Astrocyte (in vitro differentiated cells and primary cell): ENCODE data around the gene DAZAP1. TPM values are rescaled to one million over a fixed set of nuclear protein-coding genes. Genes with fewer than 3 reads are reported as not detected.

Source experiments
- DNase-seq: peaks from one replicate; pipeline ENCODE4 v3.0.0-alpha.2; 2010; ENCODE audit warnings: low read depth
- FAIRE-seq: peaks from 2 replicates; lab custom pipeline; 2011; peaks lifted over from hg19 to GRCh38; lab: Jason Lieb, UNC
- H2AFZ ChIP-seq: 2 replicates; pipeline ENCODE4 v1.6.0; 2012; ENCODE audit warnings: low read depth, low read length, inconsistent platforms
- H3K27ac ChIP-seq: 2 replicates; pipeline ENCODE4 v1.5.1; 2011; ENCODE audit warnings: low read depth, low read length, inconsistent platforms
- H3K27me3 ChIP-seq: 2 replicates; pipeline ENCODE4 v1.6.0; 2011; ENCODE audit warnings: low read length, inconsistent platforms; ENCODE audit not compliant: insufficient read depth
- H3K36me3 ChIP-seq: 2 replicates; pipeline ENCODE4 v1.5.1; 2011; ENCODE audit warnings: low read length, inconsistent platforms; ENCODE audit not compliant: insufficient read depth
- H3K4me1 ChIP-seq: 2 replicates; pipeline ENCODE4 v1.5.1; 2011; ENCODE audit warnings: low read length, inconsistent platforms; ENCODE audit not compliant: insufficient read depth
- H3K4me2 ChIP-seq: 2 replicates; pipeline ENCODE4 v1.6.0; 2012; ENCODE audit warnings: low read length, inconsistent platforms
- H3K4me3 ChIP-seq: 2 replicates; pipeline ENCODE4 v1.5.1; 2011; ENCODE audit warnings: low read depth, mild to moderate bottlenecking, low read length, inconsistent platforms; ENCODE audit not compliant: insufficient read depth
- H3K79me2 ChIP-seq: 2 replicates; pipeline ENCODE4 v1.6.0; 2012; ENCODE audit warnings: mild to moderate bottlenecking, low read length, inconsistent platforms; ENCODE audit not compliant: insufficient read depth
- H3K9ac ChIP-seq: 2 replicates; pipeline ENCODE4 v1.6.0; 2012; ENCODE audit warnings: mild to moderate bottlenecking, low read length, inconsistent platforms
- H3K9me3 ChIP-seq: 2 replicates; pipeline ENCODE4 v1.5.1; 2012; ENCODE audit warnings: low read depth, mild to moderate bottlenecking, low read length, inconsistent platforms; ENCODE audit not compliant: insufficient read depth
- H4K20me1 ChIP-seq: 2 replicates; pipeline ENCODE4 v1.6.0; 2012; ENCODE audit warnings: low read length, inconsistent platforms; ENCODE audit not compliant: insufficient read depth
- H3K27ac Mint-ChIP-seq: one replicate; pipeline ENCODE4 v1.8.0; 2021; ENCODE audit warnings: mild to moderate bottlenecking, mixed read lengths; ENCODE audit not compliant: unreplicated experiment
- H3K27me3 Mint-ChIP-seq: one replicate; pipeline ENCODE4 v1.8.0; 2021; ENCODE audit warnings: low read depth, mixed read lengths; ENCODE audit not compliant: unreplicated experiment
- H3K36me3 Mint-ChIP-seq: one replicate; pipeline ENCODE4 v1.8.0; 2021; ENCODE audit warnings: low read depth, mixed read lengths; ENCODE audit not compliant: unreplicated experiment
- H3K4me1 Mint-ChIP-seq: one replicate; pipeline ENCODE4 v1.8.0; 2021; ENCODE audit warnings: low read depth, mixed read lengths; ENCODE audit not compliant: unreplicated experiment
- H3K4me3 Mint-ChIP-seq: one replicate; pipeline ENCODE4 v1.8.0; 2021; ENCODE audit warnings: mild to moderate bottlenecking, moderate library complexity, mixed read lengths; ENCODE audit not compliant: unreplicated experiment
- H3K9me3 Mint-ChIP-seq: one replicate; pipeline ENCODE4 v1.8.0; 2021; ENCODE audit warnings: mild to moderate bottlenecking, mixed read lengths; ENCODE audit not compliant: unreplicated experiment
- CTCF ChIP-seq: IDR thresholded peaks from 2 replicates; pipeline ENCODE4 v1.5.1; 2011; ENCODE audit warnings: low read depth, mild to moderate bottlenecking, inconsistent platforms, low read length, moderate library complexity; ENCODE audit not compliant: insufficient read depth
- EZH2 ChIP-seq: IDR thresholded peaks from 2 replicates; pipeline ENCODE4 v1.6.1; 2012; ENCODE audit warnings: mild to moderate bottlenecking, low read length, inconsistent platforms; ENCODE audit not compliant: insufficient read depth
- total RNA-seq: library from RNA; stranded (reverse); gene quantifications from 2 replicates; pipeline ENCODE4 v1.2.1, GENCODE V29; 2021

Gene DAZAP1
- total RNA-seq, 1 donor from 2014 or later: 108 TPM

GRCh38 chr19:1387684-1388636 is 19.4 kb upstream of the DAZAP1 start:
- no peaks in the 10 kb centered on the region for H3K4me1 Mint-ChIP-seq
- H3K27ac Mint-ChIP-seq: no peak overlapping the region
- H3K36me3 ChIP-seq: peaks cover 4% of the 10 kb centered on the region
- peaks cover 7% of the 10 kb centered on the region for H3K36me3 Mint-ChIP-seq
- H4K20me1 ChIP-seq: peaks cover 20% of the 10 kb centered on the region
- DNase-seq (no peak), FAIRE-seq (no peak)
- H3K27me3 Mint-ChIP-seq: no peaks in the 10 kb centered on the region
- TF ChIP-seq CTCF: no peak
- no peak for TF ChIP-seq EZH2
- H2AFZ ChIP-seq: no peak overlapping the region
- H3K79me2 ChIP-seq: peaks cover 40% of the 10 kb centered on the region
- H3K4me2 ChIP-seq: no peak overlapping the region
- H3K4me3 Mint-ChIP-seq: no peak overlapping the region
- no peaks in the 10 kb centered on the region for H3K27me3 ChIP-seq
- H3K4me1 ChIP-seq: peaks cover 6% of the 10 kb centered on the region
- no peak overlapping the region for H3K27ac ChIP-seq
- no peaks in the 10 kb centered on the region for H3K9me3 Mint-ChIP-seq
- H3K9ac ChIP-seq: no peak overlapping the region
- H3K4me3 ChIP-seq: no peak overlapping the region
- no peaks in the 10 kb centered on the region for H3K9me3 ChIP-seq

GRCh38 chr19:1388637-1389026 is 18.8 kb upstream of the DAZAP1 start:
- H3K27me3 Mint-ChIP-seq: no peaks in the 10 kb centered on the region
- no peak overlapping the region for H3K4me3 Mint-ChIP-seq
- peaks cover 7% of the 10 kb centered on the region for H3K36me3 Mint-ChIP-seq

More at GRCh38 chr19:1388637-1389026, 18.8 kb upstream of the DAZAP1 start:
- peaks cover 40% of the 10 kb centered on the region for H3K79me2 ChIP-seq
- H3K4me3 ChIP-seq: no peak overlapping the region
- peaks cover 6% of the 10 kb centered on the region for H3K4me1 ChIP-seq
- H3K4me2 ChIP-seq: no peak overlapping the region
- H3K9me3 ChIP-seq: no peaks in the 10 kb centered on the region
- FAIRE-seq (no peak), DNase-seq (no peak)
- no peak overlapping the region for H2AFZ ChIP-seq
- H3K4me1 Mint-ChIP-seq: no peaks in the 10 kb centered on the region
- no peak for TF ChIP-seq CTCF
- no peak for TF ChIP-seq EZH2
- no peak overlapping the region for H3K27ac Mint-ChIP-seq
- H4K20me1 ChIP-seq: peaks cover 20% of the 10 kb centered on the region
- peaks cover 4% of the 10 kb centered on the region for H3K36me3 ChIP-seq
- H3K9me3 Mint-ChIP-seq: no peaks in the 10 kb centered on the region
- H3K27me3 ChIP-seq: no peaks in the 10 kb centered on the region
- no peak overlapping the region for H3K27ac ChIP-seq
- no peak overlapping the region for H3K9ac ChIP-seq
